B cell (primary cell): ENCODE data around the gene TOMM70.

ENCODE experiments used
- CTCF ChIP-seq: fragments of 200-600 bp; IDR thresholded peaks from one replicate; pipeline ENCODE4 v1.8.0; 2022; ENCODE audit warnings: antibody characterized with exemption, mild to moderate bottlenecking
- EZH2 ChIP-seq: IDR thresholded peaks from 2 replicates; pipeline ENCODE4 v1.6.1; 2012; ENCODE audit warnings: borderline replicate concordance, low read depth, mild to moderate bottlenecking, moderate library complexity, low read length; ENCODE audit not compliant: insufficient read depth, poor library complexity, severe bottlenecking

GRCh38 chr3:100440895-100441294 is 40.0 kb upstream of the TOMM70 start:
- no peak for TF ChIP-seq EZH2
- TF ChIP-seq CTCF, result no peak
